ENCODE measurements around the gene GPR84.

The GPR84 gene

DNA sequence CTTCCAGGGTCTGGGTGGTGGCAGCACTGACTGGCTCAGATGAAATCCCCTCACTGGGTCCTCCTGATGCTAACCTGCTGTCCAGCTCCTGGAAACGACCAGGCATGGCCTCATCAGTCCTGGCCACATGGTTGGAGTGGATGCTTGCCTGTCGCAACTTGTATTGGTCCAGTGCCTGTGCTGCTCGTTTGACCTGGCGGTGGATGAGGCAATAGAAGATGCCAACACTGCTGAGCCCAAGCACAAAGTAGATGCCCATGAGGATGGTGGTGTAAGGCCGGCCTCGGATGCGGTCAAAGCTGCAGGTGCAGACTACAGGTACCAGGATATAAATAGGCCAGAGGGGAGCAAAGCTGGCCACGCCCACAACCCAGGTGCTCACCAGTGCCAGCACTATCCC lies 1.2 kb downstream of the GPR84 start:
- Histone ChIP-seq H3K79me2 (ENCODE audit: control insufficient read depth, low read length) (peaks cover under 1% of the 10 kb centered on the region; the same call in 1 of the 2 replicates), H3K4me3 (ENCODE audit: low read length) (no peak overlapping the region), H3K27ac (ENCODE audit: low read depth, low read length) (no peak overlapping the region), H3K27me3 (ENCODE audit: control insufficient read depth, low read length) (0 out of 2 replicates have a peak, but pooled peaks cover 3% of the 10 kb centered on the region), H3K36me3 (ENCODE audit: control insufficient read depth, low read length) (0 out of 2 replicates have a peak, but pooled peaks cover 3% of the 10 kb centered on the region), H3K4me1 (ENCODE audit: control insufficient read depth, low read length) (peaks cover 35% of the 10 kb centered on the region), H3K9me3 (ENCODE audit: control insufficient read depth, insufficient read depth, low read length) (no peaks in the 10 kb centered on the region), H3K9me2 (replicated peaks; ENCODE audit: control insufficient read depth, low read length) (no peaks in the 10 kb centered on the region), H3K4me2 (ENCODE audit: low read length) (no peak overlapping the region), H3F3A (ENCODE audit: control insufficient read depth, insufficient read depth) (peaks cover 6% of the 10 kb centered on the region; the same call in 1 of the 2 replicates), H4K20me1 (ENCODE audit: control insufficient read depth, insufficient read depth, low read depth, low read length) (no peaks in the 10 kb centered on the region)
- no peak for TF ChIP-seq CTCF (IDR thresholded peaks at IDR 0.05; ENCODE audit: low read depth, low read length, poor library complexity, severe bottlenecking)
- TF ChIP-seq EZH2phosphoT487 (IDR thresholded peaks at IDR 0.05; ENCODE audit: borderline replicate concordance, low read length): no peak

DNA sequence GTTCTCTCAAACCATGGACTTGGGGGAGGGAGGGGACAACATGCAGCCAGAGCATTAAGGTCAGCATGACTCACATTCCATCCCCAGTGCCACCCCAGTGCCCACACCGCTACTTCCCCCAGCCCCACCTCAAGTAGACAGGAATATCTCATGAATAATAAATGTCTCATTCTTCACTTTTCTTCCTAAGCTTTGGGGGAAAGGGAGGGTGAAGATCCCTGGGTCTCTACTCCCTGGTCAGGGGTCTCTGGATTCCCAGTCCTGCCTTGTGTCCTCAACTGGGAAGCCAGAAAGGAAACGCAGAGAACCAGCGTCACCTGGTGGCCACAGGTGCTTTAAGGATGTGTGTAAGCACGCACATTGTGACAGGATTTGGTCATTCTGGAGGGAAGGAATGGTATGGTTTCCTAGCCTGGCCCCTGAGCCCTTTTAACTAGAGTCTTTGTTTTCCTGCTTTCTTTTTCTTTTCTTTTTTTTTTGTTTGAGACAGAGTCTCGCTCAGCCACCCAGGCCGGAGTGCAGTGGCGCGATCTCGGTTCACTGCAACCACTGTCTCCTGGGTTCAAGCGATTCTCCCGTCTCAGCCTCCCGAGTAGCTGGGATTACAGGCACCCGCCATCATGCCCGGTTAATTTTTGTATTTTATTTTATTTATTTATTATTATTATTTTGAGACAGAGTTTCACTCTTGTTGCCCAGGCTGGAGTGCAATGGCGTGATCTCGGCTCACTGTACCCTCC lies 3.4 kb downstream of the GPR84 start:
- Histone ChIP-seq H3K27ac (ENCODE audit: low read depth, low read length) (no peak overlapping the region), H3K4me2 (ENCODE audit: low read length) (no peak overlapping the region), H3K4me1 (ENCODE audit: control insufficient read depth, low read length) (peaks cover 48% of the 10 kb centered on the region), H3K79me2 (ENCODE audit: control insufficient read depth, low read length) (peaks cover 8% of the 10 kb centered on the region), H3K4me3 (ENCODE audit: low read length) (no peak overlapping the region), H3K9me2 (replicated peaks; ENCODE audit: control insufficient read depth, low read length) (no peaks in the 10 kb centered on the region), H3K36me3 (ENCODE audit: control insufficient read depth, low read length) (0 out of 2 replicates have a peak, but pooled peaks cover 3% of the 10 kb centered on the region), H4K20me1 (ENCODE audit: control insufficient read depth, insufficient read depth, low read depth, low read length) (no peaks in the 10 kb centered on the region), H3K27me3 (ENCODE audit: control insufficient read depth, low read length) (0 out of 2 replicates have a peak, but pooled peaks cover 3% of the 10 kb centered on the region), H3F3A (ENCODE audit: control insufficient read depth, insufficient read depth) (peaks cover 6% of the 10 kb centered on the region; the same call in 1 of the 2 replicates), H3K9me3 (ENCODE audit: control insufficient read depth, insufficient read depth, low read length) (no peaks in the 10 kb centered on the region)
- TF ChIP-seq EZH2phosphoT487 (IDR thresholded peaks at IDR 0.05; ENCODE audit: borderline replicate concordance, low read length) (no peak), CTCF (IDR thresholded peaks at IDR 0.05; ENCODE audit: low read depth, low read length, poor library complexity, severe bottlenecking) (peak; percentile 91)

GRCh38 chr12:54359762-54360351 lies 4.4 kb downstream of the GPR84 start:
- TF ChIP-seq EZH2phosphoT487 (IDR thresholded peaks at IDR 0.05; ENCODE audit: borderline replicate concordance, low read length) (no peak), CTCF (IDR thresholded peaks at IDR 0.05; ENCODE audit: low read depth, low read length, poor library complexity, severe bottlenecking) (no peak)
- peak overlapping the region; percentile 100 for H3K4me3 ChIP-seq (ENCODE audit: low read length)
- 0 out of 2 replicates have a peak, but pooled peaks cover 3% of the 10 kb centered on the region for H3K27me3 ChIP-seq (ENCODE audit: control insufficient read depth, low read length)
- 0 out of 2 replicates have a peak, but pooled peaks cover 3% of the 10 kb centered on the region for H3K36me3 ChIP-seq (ENCODE audit: control insufficient read depth, low read length)
- H3K27ac ChIP-seq (ENCODE audit: low read depth, low read length): peak overlapping the region; percentile 94
- H4K20me1 ChIP-seq (ENCODE audit: control insufficient read depth, insufficient read depth, low read depth, low read length): no peaks in the 10 kb centered on the region
- peak overlapping the region; percentile 86 for H3K4me2 ChIP-seq (ENCODE audit: low read length)
- peaks cover 6% of the 10 kb centered on the region; the same call in 1 of the 2 replicates for H3F3A ChIP-seq (ENCODE audit: control insufficient read depth, insufficient read depth)
- H3K9me3 ChIP-seq (ENCODE audit: control insufficient read depth, insufficient read depth, low read length): no peaks in the 10 kb centered on the region
- H3K9me2 ChIP-seq (replicated peaks; ENCODE audit: control insufficient read depth, low read length): no peaks in the 10 kb centered on the region
- H3K79me2 ChIP-seq (ENCODE audit: control insufficient read depth, low read length): peaks cover 8% of the 10 kb centered on the region
- H3K4me1 ChIP-seq (ENCODE audit: control insufficient read depth, low read length): peaks cover 48% of the 10 kb centered on the region

All from DOHH2 (cell line).